ENCODE measurements around the gene SLC10A3. TPM values are rescaled to one million over a fixed set of nuclear protein-coding genes. Genes with fewer than 3 reads are reported as not detected.

SLC10A3 gene
- total and polyA plus RNA-seq, 5 donors from 2014 or later: 18.4 to 40.2 (median 35.8) TPM

- H3K36me3 ChIP-seq (ENCODE audit: control insufficient read depth, insufficient read depth, low read length): peaks cover 19% of the 10 kb centered on the region
- H3K36me3 Mint-ChIP-seq: no peaks in the 10 kb centered on the region
- H3K27ac Mint-ChIP-seq: no peak overlapping the region
- H3K9me3 Mint-ChIP-seq: no peaks in the 10 kb centered on the region
- DNase-seq (no peak), ATAC-seq (ENCODE audit: low read depth in 2 of 2) (no peak)
- no peak overlapping the region for H3K4me3 ChIP-seq (ENCODE audit: low read depth, low read length)
- peaks cover 2% of the 10 kb centered on the region for H3K4me1 ChIP-seq (ENCODE audit: control insufficient read depth, insufficient read depth, low read length, poor library complexity, severe bottlenecking)
- H3K9me3 ChIP-seq (ENCODE audit: control insufficient read depth in 2 of 2, low read length in 2 of 2): no peaks in the 10 kb centered on the region
- no peaks in the 10 kb centered on the region for H3K27me3 ChIP-seq (ENCODE audit: control insufficient read depth, insufficient read depth, low read length)
- no peaks in the 10 kb centered on the region for H3K27me3 Mint-ChIP-seq
- no peak overlapping the region for H3K4me3 Mint-ChIP-seq
- H3K27ac ChIP-seq (ENCODE audit: insufficient read depth, low read length, poor library complexity, severe bottlenecking): no peak overlapping the region
- peaks cover 0 to 10% (median 0%) of the 10 kb centered on the region in 4 donors for H3K4me1 Mint-ChIP-seq
Observed at GRCh38 chrX:154465601-154466000, 24.8 kb downstream of the SLC10A3 start.

- H3K27me3 ChIP-seq (ENCODE audit: control insufficient read depth, insufficient read depth, low read length): no peaks in the 10 kb centered on the region
- H3K36me3 ChIP-seq (ENCODE audit: control insufficient read depth, insufficient read depth, low read length): peaks cover 19% of the 10 kb centered on the region
- no peak overlapping the region for H3K4me3 ChIP-seq (ENCODE audit: low read depth, low read length)
- no peaks in the 10 kb centered on the region for H3K9me3 Mint-ChIP-seq
- no peak overlapping the region for H3K27ac Mint-ChIP-seq
- no peaks in the 10 kb centered on the region for H3K36me3 Mint-ChIP-seq
- H3K4me3 Mint-ChIP-seq: no peak overlapping the region
- DNase-seq (no peak), ATAC-seq (ENCODE audit: low read depth in 2 of 2) (no peak)
- H3K9me3 ChIP-seq (ENCODE audit: control insufficient read depth in 2 of 2, low read length in 2 of 2): no peaks in the 10 kb centered on the region
- no peaks in the 10 kb centered on the region for H3K27me3 Mint-ChIP-seq
- peaks cover 4% of the 10 kb centered on the region for H3K4me1 ChIP-seq (ENCODE audit: control insufficient read depth, insufficient read depth, low read length, poor library complexity, severe bottlenecking)
- peaks cover 0 to 14% (median 0%) of the 10 kb centered on the region in 4 donors for H3K4me1 Mint-ChIP-seq
- H3K27ac ChIP-seq (ENCODE audit: insufficient read depth, low read length, poor library complexity, severe bottlenecking): no peak overlapping the region
Observed at GRCh38 chrX:154464806-154465365, 25.5 kb downstream of the SLC10A3 start.

DNA sequence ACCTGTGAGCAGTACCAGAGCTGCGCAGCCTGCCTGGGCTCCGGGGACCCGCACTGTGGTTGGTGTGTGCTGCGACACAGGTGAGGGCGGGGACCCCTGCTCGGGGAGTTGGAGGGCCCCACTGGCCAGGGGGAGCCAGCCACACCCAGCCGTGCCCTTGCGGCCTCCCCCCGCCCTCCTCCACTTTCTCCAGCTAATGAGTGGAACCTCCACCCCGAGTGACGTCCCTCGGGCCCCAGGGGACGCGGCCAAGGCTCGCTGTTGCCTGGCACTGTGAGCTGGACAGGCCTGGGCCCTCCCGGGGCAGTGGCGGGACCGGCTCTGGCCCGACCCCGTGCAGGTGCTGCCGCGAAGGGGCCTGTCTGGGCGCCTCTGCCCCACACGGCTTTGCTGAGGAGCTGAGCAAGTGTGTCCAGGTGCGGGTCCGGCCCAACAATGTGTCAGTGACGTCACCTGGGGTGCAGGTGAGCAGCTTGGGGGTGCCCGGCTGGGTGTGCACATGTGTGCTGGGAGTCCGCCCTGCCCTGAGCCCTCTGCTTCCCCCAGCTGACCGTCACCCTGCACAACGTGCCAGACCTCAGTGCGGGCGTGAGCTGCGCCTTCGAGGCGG, 26.7 kb downstream of the SLC10A3 start:
- H3K9me3 Mint-ChIP-seq: no peaks in the 10 kb centered on the region
- H3K4me3 Mint-ChIP-seq: no peak overlapping the region
- no peaks in the 10 kb centered on the region for H3K36me3 Mint-ChIP-seq
- peaks cover 10% of the 10 kb centered on the region for H3K4me1 ChIP-seq (ENCODE audit: control insufficient read depth, insufficient read depth, low read length, poor library complexity, severe bottlenecking)
- DNase-seq (no peak), ATAC-seq (ENCODE audit: low read depth in 2 of 2) (no peak)
- H3K27ac ChIP-seq (ENCODE audit: insufficient read depth, low read length, poor library complexity, severe bottlenecking): no peak overlapping the region
- no peak overlapping the region for H3K4me3 ChIP-seq (ENCODE audit: low read depth, low read length)
- peaks cover 15% of the 10 kb centered on the region for H3K36me3 ChIP-seq (ENCODE audit: control insufficient read depth, insufficient read depth, low read length)
- peaks cover 0 to 21% (median 0%) of the 10 kb centered on the region in 4 donors for H3K4me1 Mint-ChIP-seq
- no peaks in the 10 kb centered on the region for H3K9me3 ChIP-seq (ENCODE audit: control insufficient read depth in 2 of 2, low read length in 2 of 2)
- no peaks in the 10 kb centered on the region for H3K27me3 Mint-ChIP-seq
- no peaks in the 10 kb centered on the region for H3K27me3 ChIP-seq (ENCODE audit: control insufficient read depth, insufficient read depth, low read length)
- H3K27ac Mint-ChIP-seq: no peak overlapping the region

- Mint-ChIP-seq H3K9me3 (no peaks in the 10 kb centered on the region), H3K4me3 (no peak overlapping the region), H3K27me3 (peaks cover 1% of the 10 kb centered on the region), H3K36me3 (no peaks in the 10 kb centered on the region), H3K27ac (no peak overlapping the region), H3K4me1 (peaks cover 0 to 23% (median 2%) of the 10 kb centered on the region in 4 donors)
- no peaks in the 10 kb centered on the region for H3K9me3 ChIP-seq (ENCODE audit: control insufficient read depth in 2 of 2, low read length in 2 of 2)
- ATAC-seq (ENCODE audit: low read depth in 2 of 2) (no peak), DNase-seq (no peak)
- peaks cover 13% of the 10 kb centered on the region for H3K36me3 ChIP-seq (ENCODE audit: control insufficient read depth, insufficient read depth, low read length)
- no peak overlapping the region for H3K27ac ChIP-seq (ENCODE audit: insufficient read depth, low read length, poor library complexity, severe bottlenecking)
- H3K27me3 ChIP-seq (ENCODE audit: control insufficient read depth, insufficient read depth, low read length): no peaks in the 10 kb centered on the region
- no peak overlapping the region for H3K4me3 ChIP-seq (ENCODE audit: low read depth, low read length)
- H3K4me1 ChIP-seq (ENCODE audit: control insufficient read depth, insufficient read depth, low read length, poor library complexity, severe bottlenecking): peaks cover 11% of the 10 kb centered on the region
Observed at GRCh38 chrX:154462396-154462795, 28.0 kb downstream of the SLC10A3 start.

- no peak for DNase-seq
- Histone ChIP-seq H3K4me3 (ENCODE audit: low read depth, low read length) (no peak overlapping the region), H3K9me3 (ENCODE audit: control insufficient read depth in 2 of 2, low read length in 2 of 2) (no peaks in the 10 kb centered on the region), H3K4me1 (ENCODE audit: control insufficient read depth, insufficient read depth, low read length, poor library complexity, severe bottlenecking) (peaks cover 15% of the 10 kb centered on the region), H3K27me3 (ENCODE audit: control insufficient read depth, insufficient read depth, low read length) (no peaks in the 10 kb centered on the region), H3K36me3 (ENCODE audit: control insufficient read depth, insufficient read depth, low read length) (peaks cover 9% of the 10 kb centered on the region), H3K27ac (ENCODE audit: insufficient read depth, low read length, poor library complexity, severe bottlenecking) (no peak overlapping the region)
- H3K4me3 Mint-ChIP-seq: peak overlapping the region in 3 of 4 donors; percentile 26 to 64 (median 52)
- peaks cover 0 to 25% (median 5%) of the 10 kb centered on the region in 4 donors for H3K4me1 Mint-ChIP-seq
- no peak for ATAC-seq (ENCODE audit: low read depth in 2 of 2)
- H3K36me3 Mint-ChIP-seq: no peaks in the 10 kb centered on the region
- peak overlapping the region in 1 of 3 donors; percentile 70 for H3K27ac Mint-ChIP-seq
- H3K9me3 Mint-ChIP-seq: no peaks in the 10 kb centered on the region
- H3K27me3 Mint-ChIP-seq: peaks cover 4% of the 10 kb centered on the region
Observed at GRCh38 chrX:154460326-154460725, 30.1 kb downstream of the SLC10A3 start.

DNA sequence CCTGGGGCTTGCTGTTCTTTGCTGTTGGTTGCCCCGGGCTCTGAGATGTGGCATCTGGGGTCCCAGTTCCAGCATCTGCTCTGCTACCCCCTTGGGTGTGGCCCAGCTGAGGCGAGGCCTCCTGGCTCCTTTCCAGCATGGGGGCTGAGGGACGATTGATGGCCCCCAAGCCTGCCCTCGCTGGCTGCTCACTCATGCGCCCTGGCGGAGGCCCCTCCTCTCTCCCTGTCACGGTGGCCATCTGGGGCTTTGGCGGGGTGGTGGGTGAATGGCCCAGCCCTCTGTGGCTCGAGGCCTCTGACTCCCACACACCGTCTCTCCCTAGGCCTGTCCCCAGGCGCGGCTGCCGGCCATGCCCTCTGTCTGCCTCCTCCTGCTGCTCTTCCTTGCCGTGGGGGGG, 30.6 kb downstream of the SLC10A3 start:
- no peak overlapping the region for H3K4me3 ChIP-seq (ENCODE audit: low read depth, low read length)
- H3K27me3 Mint-ChIP-seq: peaks cover 4% of the 10 kb centered on the region
- H3K27ac Mint-ChIP-seq: peak overlapping the region in 1 of 3 donors; percentile 70
- no peaks in the 10 kb centered on the region for H3K27me3 ChIP-seq (ENCODE audit: control insufficient read depth, insufficient read depth, low read length)
- peaks cover 0 to 25% (median 5%) of the 10 kb centered on the region in 4 donors for H3K4me1 Mint-ChIP-seq
- no peak overlapping the region for H3K27ac ChIP-seq (ENCODE audit: insufficient read depth, low read length, poor library complexity, severe bottlenecking)
- no peak for ATAC-seq (ENCODE audit: low read depth in 2 of 2)
- no peak for DNase-seq
- peaks cover 15% of the 10 kb centered on the region for H3K4me1 ChIP-seq (ENCODE audit: control insufficient read depth, insufficient read depth, low read length, poor library complexity, severe bottlenecking)
- H3K9me3 Mint-ChIP-seq: no peaks in the 10 kb centered on the region
- peaks cover 9% of the 10 kb centered on the region for H3K36me3 ChIP-seq (ENCODE audit: control insufficient read depth, insufficient read depth, low read length)
- no peaks in the 10 kb centered on the region for H3K36me3 Mint-ChIP-seq
- H3K9me3 ChIP-seq (ENCODE audit: control insufficient read depth in 2 of 2, low read length in 2 of 2): no peaks in the 10 kb centered on the region
- peak overlapping the region in 3 of 4 donors; percentile 52 to 86 (median 64) for H3K4me3 Mint-ChIP-seq

DNA sequence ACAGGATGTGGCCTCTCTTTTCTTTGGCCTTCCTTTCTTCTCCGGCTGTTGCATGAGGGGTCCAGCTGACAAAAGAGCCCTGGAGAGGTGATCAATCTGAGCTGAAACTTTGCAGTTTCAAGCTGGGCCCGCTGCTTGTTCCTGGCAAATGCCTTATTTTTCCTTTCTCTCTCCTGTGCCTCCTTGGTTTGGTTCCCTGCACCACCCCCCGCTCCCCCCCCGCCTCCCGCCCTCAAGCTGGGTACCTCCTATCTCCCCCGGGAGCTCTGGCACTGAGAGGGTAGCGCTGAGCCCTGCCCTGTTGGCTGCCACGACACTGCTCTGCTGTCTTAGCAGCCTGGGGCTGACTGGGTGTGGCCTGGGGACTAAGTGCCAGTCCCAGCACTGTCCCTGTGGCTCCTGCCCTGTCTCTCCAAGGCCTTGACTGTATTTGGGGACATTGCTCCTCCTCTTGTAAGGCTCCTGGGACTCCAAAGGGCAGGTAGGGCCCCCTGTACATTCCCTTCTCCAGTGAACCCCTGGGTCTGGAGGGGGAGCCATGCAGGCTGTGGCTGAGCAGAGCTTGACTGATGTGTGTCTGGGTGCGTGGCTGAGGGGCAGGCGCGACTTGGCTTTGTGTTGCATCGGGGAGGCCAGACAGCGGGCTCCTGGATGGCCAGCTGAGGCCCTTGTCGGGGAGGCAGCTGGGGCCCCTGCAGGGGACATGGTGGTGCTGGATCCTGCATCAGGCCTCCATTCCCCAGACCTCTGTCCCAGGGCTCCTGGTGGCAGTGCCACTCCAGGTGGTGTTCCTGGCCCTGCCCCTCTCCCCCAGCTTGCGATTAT, 31.3 kb downstream of the SLC10A3 start:
- peaks cover 3 to 25% (median 6%) of the 10 kb centered on the region in 4 donors for H3K4me1 Mint-ChIP-seq
- DNase-seq (peak in 2 of 3 donors; percentile 16 to 41), ATAC-seq (ENCODE audit: low read depth in 2 of 2) (peak in 1 of 2 donors; percentile 35)
- H3K27me3 Mint-ChIP-seq: peaks cover 4% of the 10 kb centered on the region
- Histone ChIP-seq H3K9me3 (ENCODE audit: control insufficient read depth in 2 of 2, low read length in 2 of 2) (no peaks in the 10 kb centered on the region), H3K27ac (ENCODE audit: insufficient read depth, low read length, poor library complexity, severe bottlenecking) (peak overlapping the region; percentile 47), H3K4me3 (ENCODE audit: low read depth, low read length) (peak overlapping the region; percentile 68), H3K36me3 (ENCODE audit: control insufficient read depth, insufficient read depth, low read length) (peaks cover 5% of the 10 kb centered on the region), H3K27me3 (ENCODE audit: control insufficient read depth, insufficient read depth, low read length) (no peaks in the 10 kb centered on the region), H3K4me1 (ENCODE audit: control insufficient read depth, insufficient read depth, low read length, poor library complexity, severe bottlenecking) (peaks cover 15% of the 10 kb centered on the region)
- no peaks in the 10 kb centered on the region for H3K9me3 Mint-ChIP-seq
- peak overlapping the region in 1 of 3 donors; percentile 84 for H3K27ac Mint-ChIP-seq
- H3K36me3 Mint-ChIP-seq: no peaks in the 10 kb centered on the region
- H3K4me3 Mint-ChIP-seq: peak overlapping the region; percentile 85 to 91 (median 86)

All from CD4-positive, CD25-positive, alpha-beta regulatory T cell (primary cell).